ENCODE measurements around the gene CDH26. TPM values are rescaled to one million over a fixed set of nuclear protein-coding genes. Genes with fewer than 3 reads are reported as not detected.

CDH26 gene
- total RNA-seq, 2 experiments from 2014 or later, result 0.19 to 0.36 TPM

DNA sequence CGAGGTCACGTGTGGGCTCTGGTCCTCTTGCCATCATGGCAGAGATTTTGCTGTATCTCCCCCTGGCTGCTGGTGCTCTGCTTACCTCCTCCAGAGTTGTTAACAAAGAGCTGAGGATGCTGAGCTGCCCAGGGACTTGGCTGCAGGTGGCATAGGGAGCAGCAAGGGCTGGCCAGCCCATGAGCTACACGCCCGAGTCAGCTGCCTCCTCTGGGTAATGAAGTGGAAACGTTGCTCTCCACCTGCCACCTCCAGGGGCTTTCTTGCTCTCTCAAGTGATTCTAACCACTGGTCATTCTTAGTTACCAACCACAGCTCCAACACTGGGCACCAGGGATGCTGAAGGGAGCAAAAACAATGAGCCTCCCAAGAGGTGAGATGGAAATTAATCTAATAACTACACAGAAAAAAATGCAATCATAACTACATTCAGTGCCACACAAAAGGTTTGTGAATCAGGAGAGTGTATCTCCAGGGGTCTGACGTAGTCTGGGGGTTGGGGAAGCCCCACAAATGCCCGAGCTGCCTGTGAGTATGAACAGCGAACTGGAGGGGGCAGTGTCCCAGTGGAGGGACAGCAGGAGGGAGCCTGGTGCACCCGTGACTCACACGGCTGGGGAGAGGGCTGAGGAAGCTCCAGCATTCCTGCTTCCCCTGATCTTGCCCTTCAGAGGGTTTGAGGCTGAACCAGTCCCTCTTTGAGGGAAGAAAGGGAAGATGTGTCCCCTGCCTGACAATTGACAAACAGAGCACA, 78.7 kb downstream of the CDH26 start:
- Histone ChIP-seq H3K9me3 (ENCODE audit: low read length) (no peaks in the 10 kb centered on the region), H3K27ac (ENCODE audit: low read depth, low read length, poor library complexity, severe bottlenecking) (no peak overlapping the region), H3K9me2 (ENCODE audit: insufficient read depth, low read length) (no peaks in the 10 kb centered on the region), H3K4me2 (ENCODE audit: low read length) (no peak overlapping the region), H2AFZ (ENCODE audit: low read length) (no peak overlapping the region), H3K79me2 (ENCODE audit: insufficient read depth, low read depth, low read length) (no peaks in the 10 kb centered on the region), H3K4me3 (ENCODE audit: low read depth, low read length, poor library complexity, severe bottlenecking) (no peak overlapping the region), H3K4me1 (ENCODE audit: insufficient read depth, low read length, poor library complexity, severe bottlenecking) (no peaks in the 10 kb centered on the region), H4K20me1 (ENCODE audit: insufficient read depth, low read length) (no peaks in the 10 kb centered on the region), H3K36me3 (ENCODE audit: insufficient read depth, low read length) (no peaks in the 10 kb centered on the region)
- no peak for DNase-seq (ENCODE audit: low spot score)
- POLR2A ChIA-PET, result interaction anchor here (0.6 kb wide), 1 partner anchor 148 kb away, joined by 3 read pairs; no protein-coding TSS in a partner anchor
- intact Hi-C loops (cut with micrococcal nuclease; ENCODE audit: unreplicated experiment), result no loop called here
- TF ChIP-seq, protein P1, sequence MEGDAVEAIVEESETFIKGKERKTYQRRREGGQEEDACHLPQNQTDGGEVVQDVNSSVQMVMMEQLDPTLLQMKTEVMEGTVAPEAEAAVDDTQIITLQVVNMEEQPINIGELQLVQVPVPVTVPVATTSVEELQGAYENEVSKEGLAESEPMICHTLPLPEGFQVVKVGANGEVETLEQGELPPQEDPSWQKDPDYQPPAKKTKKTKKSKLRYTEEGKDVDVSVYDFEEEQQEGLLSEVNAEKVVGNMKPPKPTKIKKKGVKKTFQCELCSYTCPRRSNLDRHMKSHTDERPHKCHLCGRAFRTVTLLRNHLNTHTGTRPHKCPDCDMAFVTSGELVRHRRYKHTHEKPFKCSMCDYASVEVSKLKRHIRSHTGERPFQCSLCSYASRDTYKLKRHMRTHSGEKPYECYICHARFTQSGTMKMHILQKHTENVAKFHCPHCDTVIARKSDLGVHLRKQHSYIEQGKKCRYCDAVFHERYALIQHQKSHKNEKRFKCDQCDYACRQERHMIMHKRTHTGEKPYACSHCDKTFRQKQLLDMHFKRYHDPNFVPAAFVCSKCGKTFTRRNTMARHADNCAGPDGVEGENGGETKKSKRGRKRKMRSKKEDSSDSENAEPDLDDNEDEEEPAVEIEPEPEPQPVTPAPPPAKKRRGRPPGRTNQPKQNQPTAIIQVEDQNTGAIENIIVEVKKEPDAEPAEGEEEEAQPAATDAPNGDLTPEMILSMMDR (conservative IDR thresholded peaks at IDR 0.05; ENCODE audit: low read length), result no peak
- no peak for TF ChIP-seq EZH2phosphoT487 (IDR thresholded peaks at IDR 0.05; ENCODE audit: borderline replicate concordance, low read depth, low read length)
- BruUV-seq (replicated peaks), result no TSS peak
- CTCF ChIA-PET (ENCODE audit: unreplicated experiment), result no interaction called here

DNA sequence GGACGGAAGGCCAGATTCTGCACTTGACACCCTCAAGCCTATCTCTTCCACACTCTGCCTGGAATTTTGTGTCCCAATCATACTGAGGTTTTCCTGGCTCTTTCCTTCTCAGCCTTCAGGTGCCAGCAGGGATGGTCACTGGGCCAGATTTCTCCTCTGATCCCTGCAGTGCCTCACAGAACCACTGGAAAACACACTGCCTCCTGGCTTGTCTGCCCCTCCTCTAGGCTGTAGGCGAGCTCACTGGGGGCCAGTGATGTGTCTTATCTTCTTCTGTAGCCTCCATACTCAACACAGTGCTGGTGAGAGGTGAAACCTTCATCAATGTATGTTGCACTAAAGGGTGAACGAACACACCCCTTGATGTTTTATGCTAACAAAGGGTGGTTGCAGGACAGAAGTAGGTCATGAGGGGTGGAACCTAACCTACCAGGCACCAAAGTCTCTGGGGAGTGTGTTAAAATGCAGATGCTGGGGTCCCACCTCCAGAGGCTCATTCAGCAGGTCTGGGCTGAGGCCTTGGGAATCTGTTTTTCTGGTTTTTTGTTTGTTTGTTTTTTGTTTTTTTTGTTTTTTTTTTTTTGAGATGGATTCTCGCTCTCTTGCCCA, 80.3 kb downstream of the CDH26 start:
- H4K20me1 ChIP-seq (ENCODE audit: insufficient read depth, low read length), result no peaks in the 10 kb centered on the region
- ChIA-PET POLR2A (no interaction called here), CTCF (ENCODE audit: unreplicated experiment) (no interaction called here)
- no peak overlapping the region for H3K4me2 ChIP-seq (ENCODE audit: low read length)
- TF ChIP-seq, protein P1 (conservative IDR thresholded peaks at IDR 0.05; ENCODE audit: low read length), result no peak
- TF ChIP-seq EZH2phosphoT487 (IDR thresholded peaks at IDR 0.05; ENCODE audit: borderline replicate concordance, low read depth, low read length), result no peak
- no peak overlapping the region for H3K4me3 ChIP-seq (ENCODE audit: low read depth, low read length, poor library complexity, severe bottlenecking)
- no peak overlapping the region for H3K27ac ChIP-seq (ENCODE audit: low read depth, low read length, poor library complexity, severe bottlenecking)
- H3K9me3 ChIP-seq (ENCODE audit: low read length), result no peaks in the 10 kb centered on the region
- no peak overlapping the region for H2AFZ ChIP-seq (ENCODE audit: low read length)
- no peaks in the 10 kb centered on the region for H3K4me1 ChIP-seq (ENCODE audit: insufficient read depth, low read length, poor library complexity, severe bottlenecking)
- H3K79me2 ChIP-seq (ENCODE audit: insufficient read depth, low read depth, low read length), result no peaks in the 10 kb centered on the region
- intact Hi-C loops (cut with micrococcal nuclease; ENCODE audit: unreplicated experiment), result no loop called here
- no peak for DNase-seq (ENCODE audit: low spot score)
- no peaks in the 10 kb centered on the region for H3K36me3 ChIP-seq (ENCODE audit: insufficient read depth, low read length)
- no TSS peak for BruUV-seq (replicated peaks)
- no peaks in the 10 kb centered on the region for H3K9me2 ChIP-seq (ENCODE audit: insufficient read depth, low read length)

DNA sequence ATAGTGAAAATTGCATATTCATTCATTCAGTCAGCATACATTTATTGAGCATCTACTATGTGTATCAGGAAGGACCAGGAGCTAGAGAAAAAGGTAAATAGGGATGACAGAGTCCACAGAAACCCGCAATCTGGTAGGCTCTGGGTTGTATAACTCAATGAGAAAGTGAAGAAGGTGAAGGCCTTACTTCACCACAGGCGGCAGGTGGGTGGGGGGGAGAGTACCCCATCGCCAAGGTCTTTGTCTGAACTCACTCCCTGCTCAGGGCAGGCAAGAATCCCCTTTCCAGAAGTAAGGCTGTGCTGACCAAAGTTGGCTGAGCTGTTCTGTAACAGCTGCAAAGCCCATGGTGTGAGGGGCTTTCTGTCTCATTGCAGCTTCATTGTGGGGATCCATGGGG, 81.3 kb downstream of the CDH26 start:
- intact Hi-C loops (cut with micrococcal nuclease; ENCODE audit: unreplicated experiment), result no loop called here
- H3K4me1 ChIP-seq (ENCODE audit: insufficient read depth, low read length, poor library complexity, severe bottlenecking), result no peaks in the 10 kb centered on the region
- H4K20me1 ChIP-seq (ENCODE audit: insufficient read depth, low read length), result no peaks in the 10 kb centered on the region
- H3K36me3 ChIP-seq (ENCODE audit: insufficient read depth, low read length), result no peaks in the 10 kb centered on the region
- no peak for DNase-seq (ENCODE audit: low spot score)
- BruUV-seq (replicated peaks), result no TSS peak
- no peak overlapping the region for H2AFZ ChIP-seq (ENCODE audit: low read length)
- no peaks in the 10 kb centered on the region for H3K9me2 ChIP-seq (ENCODE audit: insufficient read depth, low read length)
- H3K79me2 ChIP-seq (ENCODE audit: insufficient read depth, low read depth, low read length), result no peaks in the 10 kb centered on the region
- H3K27ac ChIP-seq (ENCODE audit: low read depth, low read length, poor library complexity, severe bottlenecking), result no peak overlapping the region
- no peaks in the 10 kb centered on the region for H3K9me3 ChIP-seq (ENCODE audit: low read length)
- TF ChIP-seq, protein P1 (conservative IDR thresholded peaks at IDR 0.05; ENCODE audit: low read length), result no peak
- TF ChIP-seq EZH2phosphoT487 (IDR thresholded peaks at IDR 0.05; ENCODE audit: borderline replicate concordance, low read depth, low read length), result no peak
- H3K4me3 ChIP-seq (ENCODE audit: low read depth, low read length, poor library complexity, severe bottlenecking), result no peak overlapping the region
- no peak overlapping the region for H3K4me2 ChIP-seq (ENCODE audit: low read length)
- ChIA-PET CTCF (ENCODE audit: unreplicated experiment) (no interaction called here), POLR2A (no interaction called here)

Measured in OCI-LY7 (cell line).